OCI-LY1 (cell line): ENCODE results near the gene ATP13A5.

Experiments used
- H2AFZ ChIP-seq: fragments of 200-600 bp; sonication (generic), shearing (Covaris generic); 2 replicates; pipeline ENCODE4 v1.6.0; 2014; ENCODE audit warnings: antibody characterized with exemption, mild to moderate bottlenecking, low read length
- H3F3A ChIP-seq: fragments of 200-600 bp; sonication (generic), shearing (Covaris generic); 2 replicates; pipeline ENCODE4 v1.6.0; 2014; ENCODE audit warnings: mild to moderate bottlenecking, antibody characterized with exemption, low read length, moderate library complexity; ENCODE audit not compliant: insufficient read depth
- H3K27ac ChIP-seq: fragments of 200-600 bp; sonication (generic); 2 replicates; pipeline ENCODE4 v1.5.1; 2014; ENCODE audit warnings: low read length, mixed run types, mild to moderate bottlenecking, low read depth; ENCODE audit not compliant: poor library complexity, severe bottlenecking
- H3K27me3 ChIP-seq: fragments of 200-600 bp; sonication (generic); 2 replicates; pipeline ENCODE4 v1.6.0; 2014; ENCODE audit warnings: antibody characterized with exemption, mild to moderate bottlenecking, low read length, moderate library complexity; ENCODE audit not compliant: insufficient read depth
- H3K36me3 ChIP-seq: fragments of 200-600 bp; sonication (generic); 2 replicates; pipeline ENCODE4 v1.6.1; 2014; ENCODE audit warnings: mild to moderate bottlenecking, antibody characterized with exemption, low read length, moderate library complexity, mixed read lengths; ENCODE audit not compliant: insufficient read depth
- H3K4me1 ChIP-seq: fragments of 200-600 bp; sonication (generic); 2 replicates; pipeline ENCODE4 v1.5.1; 2014; ENCODE audit warnings: mild to moderate bottlenecking, low read length, moderate library complexity; ENCODE audit not compliant: insufficient read depth, severe bottlenecking
- H3K4me2 ChIP-seq: fragments of 200-600 bp; sonication (generic), shearing (Covaris generic); 2 replicates; pipeline ENCODE4 v1.6.1; 2014; ENCODE audit warnings: low read length
- H3K4me3 ChIP-seq: fragments of 200-600 bp; sonication (generic); 2 replicates; pipeline ENCODE4 v1.5.1; 2014; ENCODE audit warnings: low read length, low read depth, mild to moderate bottlenecking, mixed read lengths; ENCODE audit not compliant: poor library complexity, severe bottlenecking
- H3K79me2 ChIP-seq: fragments of 200-600 bp; shearing (Covaris generic); 2 replicates; pipeline ENCODE4 v1.6.1; 2016; ENCODE audit warnings: mixed run types, low read length, mixed read lengths; ENCODE audit not compliant: insufficient read depth
- H3K9ac ChIP-seq: fragments of 200-600 bp; sonication (generic), shearing (Covaris generic); 2 replicates; pipeline ENCODE4 v1.6.1; 2014; ENCODE audit warnings: mild to moderate bottlenecking, low read length, mixed read lengths
- H3K9me2 ChIP-seq: fragments of 200-600 bp; sonication (generic), shearing (Covaris generic); 2 replicates; pipeline ENCODE4 v1.6.1; 2014; ENCODE audit warnings: low read depth, mild to moderate bottlenecking, low read length, mixed read lengths
- H3K9me3 ChIP-seq: fragments of 200-600 bp; shearing (Covaris generic); 2 replicates; pipeline ENCODE4 v1.6.1; 2014; ENCODE audit warnings: low read length, mixed read lengths
- H4K20me1 ChIP-seq: fragments of 200-600 bp; sonication (generic), shearing (Covaris generic); 2 replicates; pipeline ENCODE4 v1.6.0; 2016; ENCODE audit warnings: mild to moderate bottlenecking, low read length; ENCODE audit not compliant: insufficient read depth
- CTCF ChIP-seq: fragments of 200-600 bp; sonication (generic), shearing (Covaris generic); IDR thresholded peaks from 2 replicates; pipeline ENCODE4 v1.5.1; 2017; ENCODE audit warnings: mild to moderate bottlenecking, antibody characterized with exemption, low read length, moderate library complexity, mixed read lengths
- EZH2 ChIP-seq: fragments of 200-600 bp; sonication (generic), shearing (Covaris generic); IDR thresholded peaks from 2 replicates; pipeline ENCODE4 v1.8.0; 2017; ENCODE audit warnings: borderline replicate concordance, mixed run types, mild to moderate bottlenecking, antibody characterized with exemption, low read length, moderate library complexity, mixed read lengths

The ATP13A5 gene

DNA sequence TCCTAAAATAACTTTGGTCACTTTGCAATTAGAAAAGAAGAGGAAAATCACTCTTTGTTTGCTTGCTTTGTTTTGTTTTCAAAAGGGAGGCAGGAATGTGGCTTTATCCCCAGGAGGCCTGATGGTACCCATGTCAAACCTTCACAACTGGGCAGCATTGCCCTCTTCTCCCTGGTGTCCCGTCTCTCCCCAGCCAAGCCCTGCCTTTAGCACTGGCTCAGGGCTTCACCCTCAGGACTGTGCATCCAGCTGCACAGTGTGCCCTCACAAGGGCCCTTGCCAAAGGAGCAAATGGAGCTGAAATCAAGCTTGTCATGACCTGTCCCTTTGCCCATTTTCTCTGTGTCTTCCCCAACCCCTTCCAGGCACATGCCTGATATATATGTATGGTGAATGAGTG, 29.1 kb upstream of the ATP13A5 start:
- Histone ChIP-seq H3K27ac (no peak overlapping the region), H3K4me3 (no peak overlapping the region), H3K27me3 (no peaks in the 10 kb centered on the region), H3K9me2 (no peaks in the 10 kb centered on the region), H3K4me2 (no peak overlapping the region), H3K9me3 (no peaks in the 10 kb centered on the region), H3K36me3 (no peaks in the 10 kb centered on the region), H2AFZ (no peak overlapping the region), H3F3A (no peaks in the 10 kb centered on the region), H3K9ac (no peak overlapping the region), H4K20me1 (no peaks in the 10 kb centered on the region), H3K4me1 (no peaks in the 10 kb centered on the region), H3K79me2 (no peaks in the 10 kb centered on the region)
- TF ChIP-seq CTCF (no peak), EZH2 (no peak)

- H3K36me3 ChIP-seq, result no peaks in the 10 kb centered on the region
- no peaks in the 10 kb centered on the region for H3K27me3 ChIP-seq
- no peak overlapping the region for H3K27ac ChIP-seq
- H3K79me2 ChIP-seq, result no peaks in the 10 kb centered on the region
- H3K9me2 ChIP-seq, result no peaks in the 10 kb centered on the region
- H3K4me3 ChIP-seq, result no peak overlapping the region
- no peaks in the 10 kb centered on the region for H4K20me1 ChIP-seq
- no peak overlapping the region for H3K9ac ChIP-seq
- H2AFZ ChIP-seq, result no peak overlapping the region
- no peaks in the 10 kb centered on the region for H3K9me3 ChIP-seq
- H3K4me2 ChIP-seq, result no peak overlapping the region
- TF ChIP-seq CTCF (no peak), EZH2 (no peak)
- no peaks in the 10 kb centered on the region for H3K4me1 ChIP-seq
- no peaks in the 10 kb centered on the region for H3F3A ChIP-seq
These were observed 28.6 kb upstream of the ATP13A5 start for GRCh38 chr3:193407112-193407511.

DNA sequence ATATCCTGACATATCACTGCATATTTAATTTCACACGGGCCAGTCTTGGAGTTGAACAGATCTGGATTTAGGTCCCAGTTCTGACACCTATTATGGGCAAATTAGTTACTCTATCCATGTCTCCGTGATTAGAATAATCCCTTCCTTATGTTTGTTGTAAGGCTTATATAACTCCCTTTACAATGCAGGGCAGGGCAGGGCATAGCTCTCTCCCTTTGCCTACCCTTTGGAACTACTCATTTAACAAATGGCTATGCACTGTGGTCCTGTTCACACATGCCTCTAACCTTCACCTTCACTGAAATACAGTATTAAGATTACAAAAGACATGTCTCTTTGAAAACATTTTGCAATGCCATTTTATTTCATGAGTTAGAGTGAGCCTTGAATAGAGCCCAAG, 24.8 kb upstream of the ATP13A5 start:
- Histone ChIP-seq H3K4me1 (no peaks in the 10 kb centered on the region), H2AFZ (no peak overlapping the region), H3K4me2 (no peak overlapping the region), H3K27me3 (no peaks in the 10 kb centered on the region), H3K9me3 (no peaks in the 10 kb centered on the region), H3K36me3 (no peaks in the 10 kb centered on the region), H3K4me3 (no peak overlapping the region), H3K9ac (no peak overlapping the region), H3K9me2 (no peaks in the 10 kb centered on the region), H3K27ac (no peak overlapping the region), H3F3A (no peaks in the 10 kb centered on the region), H4K20me1 (no peaks in the 10 kb centered on the region), H3K79me2 (no peaks in the 10 kb centered on the region)
- no peak for TF ChIP-seq EZH2
- no peak for TF ChIP-seq CTCF
